ENCODE data around the gene IL17REL. TPM values are rescaled to one million over a fixed set of nuclear protein-coding genes. Genes with fewer than 3 reads are reported as not detected.

The IL17REL gene
- total and polyA plus RNA-seq, 10 of the 15 experiments (the other 5 are each of a cell fraction or from before 2014, with no cell fraction given): 0.03 TPM; not detected in 9

DNA sequence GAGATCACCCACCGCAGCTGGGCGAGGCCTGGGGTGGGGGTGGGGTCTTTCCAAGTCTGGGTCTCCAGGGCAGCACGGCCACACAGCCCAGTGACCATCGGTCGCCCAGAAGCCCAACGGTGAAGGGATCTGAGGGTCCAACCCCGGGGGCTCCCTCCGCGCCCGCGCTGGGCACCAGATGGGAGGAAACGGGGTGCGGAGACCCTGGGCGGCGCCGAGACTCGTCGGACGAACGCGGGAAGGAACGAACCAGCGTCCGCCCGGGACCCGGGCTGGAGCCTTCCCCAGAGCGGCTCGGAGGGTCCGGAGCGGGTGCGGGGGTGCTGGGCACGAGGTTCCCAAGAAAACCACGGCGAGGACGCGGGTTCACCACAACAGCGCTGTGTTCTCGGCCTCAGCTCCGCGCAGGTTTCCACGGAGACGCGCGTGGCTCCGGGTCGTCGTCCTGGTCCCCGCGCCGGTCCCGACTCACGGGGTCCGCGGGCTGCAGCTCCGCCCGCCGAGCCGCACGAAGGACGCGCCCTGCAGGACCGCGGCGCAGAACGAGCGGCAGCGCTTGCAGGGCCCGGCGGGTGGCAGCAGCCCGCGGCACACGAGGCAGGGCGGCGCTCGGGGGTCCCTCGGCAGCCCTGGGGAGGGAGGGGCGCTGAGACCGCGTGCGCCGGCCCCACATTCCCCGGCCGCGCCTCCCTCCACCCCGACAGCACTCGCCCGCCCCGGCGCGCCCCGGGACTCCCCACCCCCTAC is 2.3 kb upstream of the IL17REL start:
- no peak for DNase-seq (ENCODE audit: low read depth, low spot score)
- Histone ChIP-seq H3K4me3 (no peak overlapping the region), H3K27me3 (replicated peaks in 1 of 2; ENCODE audit: control insufficient read depth in 2 of 2, insufficient read depth in 2 of 2, low read length in 1 of 2) (no peaks in the 10 kb centered on the region; a peak in 1 of 4 replicates), H2AFZ (ENCODE audit: control insufficient read depth, low read depth, low read length) (peak overlapping the region; percentile 15; the same call in 1 of the 2 replicates), H3K9ac (ENCODE audit: control insufficient read depth, insufficient read depth, low read length) (no peak overlapping the region), H4K20me1 (ENCODE audit: control insufficient read depth, insufficient read depth) (no peaks in the 10 kb centered on the region), H3K36me3 (ENCODE audit: control insufficient read depth in 2 of 2, insufficient read depth in 2 of 2, low read length in 1 of 2) (no peaks in the 10 kb centered on the region), H3K4me1 (ENCODE audit: control insufficient read depth, insufficient read depth, low read length) (peaks cover 36% of the 10 kb centered on the region), H3K79me2 (ENCODE audit: control insufficient read depth, insufficient read depth, low read length) (no peaks in the 10 kb centered on the region), H3K4me2 (ENCODE audit: control insufficient read depth, insufficient read depth) (peak overlapping the region; percentile 55; the same call in 1 of the 2 replicates), H3K27ac (ENCODE audit: control insufficient read depth, insufficient read depth) (no peak overlapping the region), H3K9me3 (replicated peaks; ENCODE audit: control insufficient read depth, insufficient read depth, low read length) (no peaks in the 10 kb centered on the region; the same call in 2 of the 3 replicates)
- FAIRE-seq: no peak
- no peak for ATAC-seq
- ChIA-PET RAD21 (ENCODE audit: unreplicated experiment) (no interaction called here), CTCF (no interaction called here), POLR2A (interaction anchor here (0.6 kb wide), 1 partner anchor 102 kb away, joined by 8 read pairs; no protein-coding TSS in a partner anchor), SMC1A (ENCODE audit: uncharacterized antibody, unreplicated experiment) (no interaction called here)
- in situ Hi-C loops (cut with MboI) (no loop called here), intact Hi-C loops (cut with micrococcal nuclease; ENCODE audit: unreplicated experiment) (loop anchor here (5.0 kb wide), 1 partner anchor 83 kb away; no protein-coding TSS in a partner anchor)
- 25% methylated on average over 47 of the region's 91 CpGs for WGBS (ENCODE audit: insufficient coverage, insufficient replicate concordance, low lambda C conversion rate, missing lambda C conversion rate)
- no TSS peak for BruUV-seq (replicated peaks)
- TF ChIP-seq SMAD1 (IDR thresholded peaks at IDR 0.05; ENCODE audit: low read depth, partially characterized antibody): no peak
- TF ChIP-seq SMAD5 (IDR thresholded peaks at IDR 0.05; ENCODE audit: low read depth): no peak
- TF ChIP-seq ZNF687 (IDR thresholded peaks at IDR 0.05): peak; percentile 89
- TF ChIP-seq ZNF24 (IDR thresholded peaks at IDR 0.05): no peak
- TF ChIP-seq NR2F1 (conservative IDR thresholded peaks at IDR 0.05): 0 out of 2 replicates have a peak, but pooled peaks have one; percentile 4
- TF ChIP-seq DPF2 (IDR thresholded peaks at IDR 0.05): peak; percentile 36
- TF ChIP-seq, protein P1, sequence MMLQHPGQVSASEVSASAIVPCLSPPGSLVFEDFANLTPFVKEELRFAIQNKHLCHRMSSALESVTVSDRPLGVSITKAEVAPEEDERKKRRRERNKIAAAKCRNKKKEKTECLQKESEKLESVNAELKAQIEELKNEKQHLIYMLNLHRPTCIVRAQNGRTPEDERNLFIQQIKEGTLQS (IDR thresholded peaks at IDR 0.05; ENCODE audit: borderline replicate concordance, extremely low read depth, low read depth, low read length): no peak
- peak; percentile 39; the same call in 1 of the 2 replicates for TF ChIP-seq BACH1 (IDR thresholded peaks at IDR 0.05; ENCODE audit: borderline replicate concordance)
- TF ChIP-seq, protein P2, sequence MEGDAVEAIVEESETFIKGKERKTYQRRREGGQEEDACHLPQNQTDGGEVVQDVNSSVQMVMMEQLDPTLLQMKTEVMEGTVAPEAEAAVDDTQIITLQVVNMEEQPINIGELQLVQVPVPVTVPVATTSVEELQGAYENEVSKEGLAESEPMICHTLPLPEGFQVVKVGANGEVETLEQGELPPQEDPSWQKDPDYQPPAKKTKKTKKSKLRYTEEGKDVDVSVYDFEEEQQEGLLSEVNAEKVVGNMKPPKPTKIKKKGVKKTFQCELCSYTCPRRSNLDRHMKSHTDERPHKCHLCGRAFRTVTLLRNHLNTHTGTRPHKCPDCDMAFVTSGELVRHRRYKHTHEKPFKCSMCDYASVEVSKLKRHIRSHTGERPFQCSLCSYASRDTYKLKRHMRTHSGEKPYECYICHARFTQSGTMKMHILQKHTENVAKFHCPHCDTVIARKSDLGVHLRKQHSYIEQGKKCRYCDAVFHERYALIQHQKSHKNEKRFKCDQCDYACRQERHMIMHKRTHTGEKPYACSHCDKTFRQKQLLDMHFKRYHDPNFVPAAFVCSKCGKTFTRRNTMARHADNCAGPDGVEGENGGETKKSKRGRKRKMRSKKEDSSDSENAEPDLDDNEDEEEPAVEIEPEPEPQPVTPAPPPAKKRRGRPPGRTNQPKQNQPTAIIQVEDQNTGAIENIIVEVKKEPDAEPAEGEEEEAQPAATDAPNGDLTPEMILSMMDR (IDR thresholded peaks at IDR 0.05 in 2 of 3, conservative IDR thresholded peaks at IDR 0.05 in 1 of 3; ENCODE audit: control insufficient read depth in 2 of 3, extremely low read depth in 1 of 3, insufficient read depth in 1 of 3, low read depth in 3 of 3, low read length in 3 of 3): 0 out of 6 replicates have a peak, but pooled peaks of 1 of the 3 experiments have one; percentile 12
- TF ChIP-seq SUZ12 (IDR thresholded peaks at IDR 0.05; ENCODE audit: unreplicated experiment): no peak
- TF ChIP-seq RCOR1 (conservative IDR thresholded peaks at IDR 0.05; ENCODE audit: low read depth, low read length): no peak
- TF ChIP-seq, protein P3, sequence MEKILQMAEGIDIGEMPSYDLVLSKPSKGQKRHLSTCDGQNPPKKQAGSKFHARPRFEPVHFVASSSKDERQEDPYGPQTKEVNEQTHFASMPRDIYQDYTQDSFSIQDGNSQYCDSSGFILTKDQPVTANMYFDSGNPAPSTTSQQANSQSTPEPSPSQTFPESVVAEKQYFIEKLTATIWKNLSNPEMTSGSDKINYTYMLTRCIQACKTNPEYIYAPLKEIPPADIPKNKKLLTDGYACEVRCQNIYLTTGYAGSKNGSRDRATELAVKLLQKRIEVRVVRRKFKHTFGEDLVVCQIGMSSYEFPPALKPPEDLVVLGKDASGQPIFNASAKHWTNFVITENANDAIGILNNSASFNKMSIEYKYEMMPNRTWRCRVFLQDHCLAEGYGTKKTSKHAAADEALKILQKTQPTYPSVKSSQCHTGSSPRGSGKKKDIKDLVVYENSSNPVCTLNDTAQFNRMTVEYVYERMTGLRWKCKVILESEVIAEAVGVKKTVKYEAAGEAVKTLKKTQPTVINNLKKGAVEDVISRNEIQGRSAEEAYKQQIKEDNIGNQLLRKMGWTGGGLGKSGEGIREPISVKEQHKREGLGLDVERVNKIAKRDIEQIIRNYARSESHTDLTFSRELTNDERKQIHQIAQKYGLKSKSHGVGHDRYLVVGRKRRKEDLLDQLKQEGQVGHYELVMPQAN (conservative IDR thresholded peaks at IDR 0.05): 0 out of 2 replicates have a peak, but pooled peaks have one; percentile 32
- TF ChIP-seq LARP7 (IDR thresholded peaks at IDR 0.05): peak; percentile 58; the same call in 1 of the 2 replicates
